HG03280 (cell line): ENCODE measurements around the gene TACC2.

Source experiments
- ATAC-seq: cut with Tn5 transposase; IDR thresholded peaks from one replicate; pipeline ENCODE4 v1.9.1; 2021; ENCODE audit warnings: mild to moderate bottlenecking, moderate library complexity; ENCODE audit not compliant: unreplicated experiment

The TACC2 gene

GRCh38 chr10:122120008-122120744 lies 131.2 kb downstream of the TACC2 start:
- ATAC-seq = no peak

DNA sequence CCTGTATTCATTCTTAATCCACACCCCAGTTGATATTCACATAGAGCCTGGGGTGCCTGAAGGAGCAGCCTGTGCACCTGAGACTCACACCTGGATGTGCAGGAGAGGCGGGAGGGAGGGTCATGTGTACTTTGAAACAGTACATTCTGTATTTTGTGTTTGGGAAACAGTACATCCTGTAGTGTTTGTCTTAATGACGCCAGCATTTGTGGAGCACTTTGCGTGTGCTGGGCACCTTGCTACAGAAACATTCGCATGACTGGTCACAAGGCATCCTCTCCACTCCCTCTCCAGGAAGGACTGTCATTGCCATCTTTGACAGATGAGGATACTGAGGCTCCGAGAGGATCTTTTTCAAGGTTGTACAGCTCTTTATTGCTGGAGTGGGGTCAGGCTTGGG lies 132.1 kb downstream of the TACC2 start:
- no peak for ATAC-seq

DNA sequence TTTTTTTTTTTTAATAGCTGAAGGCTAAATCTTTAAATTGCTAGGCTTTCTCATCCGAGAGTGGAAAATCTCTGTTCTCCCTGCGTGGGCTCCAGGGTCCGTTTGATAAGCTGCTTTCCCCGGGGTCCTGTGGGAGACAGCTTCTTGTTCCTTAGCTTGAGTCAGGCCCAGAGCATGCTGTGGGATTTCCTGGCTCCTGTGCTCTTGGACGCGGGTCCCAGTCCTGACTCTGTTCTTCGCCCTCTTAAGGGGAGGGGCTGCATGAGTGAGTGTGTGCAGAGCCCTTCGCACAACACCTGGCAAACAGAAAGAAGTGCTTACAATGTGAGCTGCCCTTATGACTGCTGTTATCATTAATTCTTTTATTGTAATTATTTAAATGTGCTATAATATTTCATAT lies 133.5 kb downstream of the TACC2 start:
- ATAC-seq = no peak

DNA sequence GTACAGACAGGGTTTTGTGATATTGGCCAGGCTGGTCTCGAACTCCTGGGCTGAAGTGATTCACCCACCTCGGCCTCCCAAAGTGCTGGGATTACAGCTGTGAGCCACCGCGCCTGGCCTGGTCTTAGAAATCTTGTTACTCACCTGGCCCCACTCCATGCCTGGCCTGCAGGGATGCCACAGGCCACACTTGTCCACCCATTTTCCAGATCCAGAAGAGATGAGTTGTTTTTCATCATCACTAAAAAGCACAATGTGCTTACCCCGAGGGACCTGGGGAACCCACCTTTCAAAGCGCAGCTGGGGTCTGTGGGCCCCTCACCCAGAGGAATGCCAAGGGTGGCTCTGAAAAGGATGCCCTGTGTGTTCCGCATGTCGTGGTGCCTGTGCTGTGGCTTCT lies 134.2 kb downstream of the TACC2 start:
- no peak for ATAC-seq

DNA sequence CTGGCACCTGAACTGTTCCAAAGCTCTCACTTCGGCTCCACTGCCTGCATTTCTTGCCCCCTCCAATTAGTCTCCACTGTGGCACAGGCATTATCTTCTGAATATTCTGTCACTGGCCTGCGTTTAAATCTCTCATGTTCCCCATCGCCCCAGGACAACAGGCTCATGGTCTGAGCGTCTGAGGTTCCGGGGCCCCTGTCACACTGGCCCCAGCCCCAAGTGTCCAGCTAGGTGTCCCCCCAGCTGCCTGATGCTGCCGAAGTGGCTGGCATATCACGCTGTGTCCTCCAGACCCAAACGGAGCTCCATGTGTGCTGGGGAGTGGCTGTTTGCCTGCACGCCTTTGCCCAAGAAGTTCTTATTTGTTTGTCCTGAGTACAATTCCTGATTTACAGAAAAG lies 135.4 kb downstream of the TACC2 start:
- ATAC-seq = no peak

DNA sequence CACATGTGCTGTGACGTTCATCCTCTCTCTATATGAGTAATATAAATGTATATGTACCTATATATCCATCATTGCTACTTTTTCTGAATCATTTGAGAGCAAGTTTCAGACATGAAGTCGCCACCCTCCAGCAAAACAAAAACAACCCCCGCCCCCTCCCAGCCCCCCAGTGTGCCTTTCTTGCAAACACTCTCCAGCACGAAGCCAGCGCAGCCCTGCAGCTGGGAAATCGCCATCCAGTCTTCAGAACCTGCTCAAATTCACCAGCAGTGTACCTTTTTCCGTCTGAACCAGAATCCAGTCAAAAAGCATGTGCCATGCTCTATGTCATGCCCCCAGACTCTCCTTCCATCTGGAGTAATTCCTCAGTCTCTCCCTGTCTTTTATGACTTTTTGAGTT lies 135.8 kb downstream of the TACC2 start:
- no peak for ATAC-seq

DNA sequence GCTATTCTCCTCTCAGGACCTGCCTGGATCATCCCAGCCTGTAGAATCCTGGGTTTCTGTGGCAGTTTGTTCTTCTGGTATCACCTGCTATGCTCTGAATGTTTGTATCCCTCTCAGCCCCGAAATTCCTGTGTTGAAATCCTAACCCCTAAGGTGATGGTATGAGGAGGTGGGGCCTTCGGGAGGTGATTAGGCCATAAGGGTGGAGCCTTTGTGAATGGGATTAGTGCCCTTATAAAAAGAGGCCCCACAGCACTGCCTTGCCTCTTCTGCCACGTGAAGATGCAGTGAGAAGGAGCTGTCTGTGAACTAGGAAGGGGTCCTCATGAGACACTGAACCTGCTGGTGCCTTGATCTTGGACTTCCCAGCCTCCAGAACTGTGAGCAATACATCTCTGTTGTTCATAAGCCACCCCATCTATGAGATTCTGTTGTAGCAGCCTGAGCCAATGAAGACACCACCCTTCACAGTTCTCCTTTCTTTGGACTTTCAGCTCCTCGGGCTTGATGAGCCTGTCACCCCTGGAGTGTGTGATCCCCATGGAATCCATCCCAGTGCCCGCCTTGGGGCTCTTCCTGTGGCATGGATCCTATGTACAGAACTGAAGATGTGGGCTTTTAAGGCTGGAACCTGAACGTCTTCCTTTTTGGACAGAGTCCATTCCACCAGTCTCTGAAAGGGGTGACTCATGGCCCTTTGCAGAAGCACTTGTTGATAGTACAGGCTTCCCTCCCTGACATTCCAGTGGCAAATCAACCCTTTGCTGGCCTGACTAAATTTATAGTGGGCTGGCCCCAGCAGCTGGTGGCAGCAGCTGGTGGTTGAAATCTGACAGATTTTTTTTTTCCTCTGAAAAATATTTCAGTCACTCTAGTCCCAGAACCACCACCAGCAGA lies 138.0 kb downstream of the TACC2 start:
- ATAC-seq = no peak

DNA sequence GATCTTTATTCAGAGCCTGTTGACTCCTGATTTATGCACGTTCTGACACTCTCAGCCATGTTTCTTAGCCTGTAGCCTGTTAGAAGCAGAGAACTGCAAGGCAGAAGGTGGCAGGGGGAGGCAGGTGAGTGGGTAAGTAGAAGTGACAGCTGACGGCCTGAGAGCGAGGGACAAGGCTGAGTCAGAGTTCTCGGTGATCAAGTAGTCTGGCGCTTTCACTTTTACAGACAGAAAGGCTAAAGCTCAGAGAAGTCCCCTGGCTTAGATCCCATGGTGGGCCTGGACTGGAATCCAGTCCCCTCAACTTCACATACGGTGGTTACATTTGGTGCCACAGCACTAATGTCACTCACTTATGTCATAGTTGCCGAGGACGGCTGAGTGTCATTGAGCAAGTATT lies 139.0 kb downstream of the TACC2 start:
- ATAC-seq = no peak

DNA sequence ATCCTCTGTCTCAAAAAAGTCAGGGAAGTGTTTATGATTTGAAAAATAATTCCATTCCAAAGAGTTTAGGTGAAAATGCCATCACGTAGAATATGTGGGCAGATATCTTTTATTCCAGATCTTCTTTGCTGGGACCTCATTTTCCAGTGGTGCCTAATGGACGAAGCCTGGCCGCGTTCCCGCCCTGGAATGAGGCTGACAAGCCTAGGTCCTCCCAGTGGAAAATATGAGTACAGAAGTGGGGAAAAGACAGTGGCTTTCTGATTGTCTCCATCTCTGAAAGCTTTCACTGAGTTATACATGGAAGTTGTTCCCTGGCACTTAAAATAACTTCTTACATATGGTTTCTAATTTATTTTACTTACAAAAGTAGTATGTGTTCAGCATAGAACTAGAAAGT lies 139.4 kb downstream of the TACC2 start:
- ATAC-seq = no peak

DNA sequence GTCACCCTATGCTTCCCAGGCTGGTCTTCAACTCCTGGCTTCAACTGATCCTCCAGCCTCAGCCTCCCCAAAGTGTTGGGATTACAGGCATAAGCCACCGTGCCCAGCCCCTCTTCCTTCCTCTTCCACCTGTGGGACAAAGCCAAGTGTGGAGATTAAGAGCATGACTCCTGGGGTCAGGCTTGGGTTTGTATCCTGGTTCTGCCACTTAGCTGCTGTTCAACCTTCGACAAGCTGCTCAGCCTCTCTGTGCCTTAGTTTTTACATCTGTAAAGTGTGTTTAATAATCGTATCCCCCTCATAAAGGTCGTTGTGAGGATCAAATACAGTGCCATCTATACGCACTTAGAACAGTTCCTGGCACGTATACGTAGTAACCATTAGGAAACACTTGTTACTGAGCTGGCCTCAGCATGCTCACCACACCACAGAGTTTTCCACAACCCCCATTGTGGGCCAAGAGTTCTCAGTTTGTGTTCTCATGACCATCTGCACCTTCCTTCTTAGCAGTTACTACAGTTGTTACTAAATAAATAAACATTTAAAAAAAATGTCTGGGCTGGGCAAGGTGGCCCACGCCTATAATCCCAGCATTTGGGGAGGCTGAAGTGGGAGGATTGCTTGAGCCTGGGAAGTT lies 141.6 kb downstream of the TACC2 start:
- no peak for ATAC-seq

DNA sequence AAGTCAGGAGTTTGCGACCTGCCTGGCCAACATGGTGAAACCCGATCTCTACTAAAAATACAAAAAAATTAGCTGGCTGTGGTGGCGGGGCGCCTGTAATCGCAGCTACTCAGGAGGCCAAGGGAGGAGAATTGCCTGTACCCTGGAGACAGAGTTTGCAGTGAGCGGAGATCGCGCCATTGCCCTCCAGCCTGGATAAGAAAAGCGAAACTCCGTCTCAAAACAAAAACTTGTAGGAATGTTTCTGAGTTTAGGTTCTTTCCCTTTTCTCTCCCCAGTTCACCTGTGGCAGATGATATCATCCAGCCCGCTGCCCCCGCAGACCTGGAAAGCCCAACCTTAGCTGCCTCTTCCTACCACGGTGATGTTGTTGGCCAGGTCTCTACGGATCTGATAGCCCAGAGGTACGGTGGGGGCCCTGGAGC lies 143.4 kb downstream of the TACC2 start:
- ATAC-seq = no peak

- no peak for ATAC-seq
Measured at GRCh38 chr10:122132882-122133565, 144.1 kb downstream of the TACC2 start.

- ATAC-seq = no peak
Measured at GRCh38 chr10:122135251-122136025, 146.5 kb downstream of the TACC2 start.

- no peak for ATAC-seq
Measured at GRCh38 chr10:122138831-122139625, 150.1 kb downstream of the TACC2 start.

DNA sequence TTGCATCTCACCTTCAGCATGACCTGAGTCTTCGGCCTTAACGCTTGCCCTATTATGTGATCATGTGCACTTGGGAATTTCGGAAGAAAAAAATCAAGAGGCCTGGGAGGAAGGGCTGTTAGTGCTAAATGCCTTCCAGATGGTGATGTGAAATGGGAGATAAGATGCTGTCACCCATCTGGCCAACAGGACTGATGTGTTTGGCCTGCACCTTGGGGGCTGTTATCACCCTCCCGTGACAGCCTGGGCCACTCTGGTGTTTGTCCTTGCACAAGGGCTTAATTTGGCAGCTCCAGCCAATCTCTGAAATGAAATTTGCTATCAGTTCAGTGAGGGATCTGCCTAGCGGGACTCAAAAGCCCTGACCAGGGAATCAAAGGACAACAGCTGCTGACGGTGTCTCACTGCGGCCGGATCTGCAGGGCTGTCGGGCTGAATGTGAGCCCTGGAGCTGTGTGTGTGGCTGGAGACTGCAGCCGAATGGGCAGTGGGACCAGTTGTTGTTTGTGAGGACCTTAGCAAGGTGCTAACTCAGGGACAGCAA lies 150.7 kb downstream of the TACC2 start:
- no peak for ATAC-seq

DNA sequence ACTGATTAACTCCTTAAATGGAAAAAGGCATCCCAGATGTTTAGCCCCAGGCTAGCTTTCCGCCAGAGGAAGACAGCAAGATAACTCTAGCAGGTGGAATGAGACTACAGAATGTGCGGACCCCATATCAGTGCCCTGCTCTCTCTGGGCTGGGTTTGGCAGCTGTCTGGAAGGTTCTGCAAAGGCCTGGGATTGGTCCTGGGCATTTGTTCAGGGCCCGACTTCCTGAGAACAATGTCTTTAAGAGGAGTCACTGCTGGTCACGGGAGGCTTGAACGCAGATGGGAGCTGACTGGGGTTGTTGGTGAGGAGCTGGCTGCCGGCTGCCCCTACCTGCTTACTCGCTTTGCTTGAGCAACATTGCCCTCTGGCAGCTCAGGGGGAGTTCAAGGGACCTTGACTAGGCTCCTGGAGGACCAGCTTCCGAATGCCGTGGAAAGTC lies 151.5 kb downstream of the TACC2 start:
- ATAC-seq = no peak

GRCh38 chr10:122140941-122141623 lies 152.1 kb downstream of the TACC2 start:
- ATAC-seq = no peak

GRCh38 chr10:122141821-122142640 lies 153.1 kb downstream of the TACC2 start:
- no peak for ATAC-seq
